DMS53 (cell line): ENCODE measurements around the gene CARNS1.

ENCODE experiments used
- DNase-seq: peaks from one replicate; lab custom pipeline; 2025; lab: John Stamatoyannopoulos, UW

CARNS1 gene

GRCh38 chr11:67409781-67410368, 5.6 kb upstream of the CARNS1 start:
- peak; percentile 73 for DNase-seq

GRCh38 chr11:67410369-67410831, 5.1 kb upstream of the CARNS1 start:
- DNase-seq, result no peak

GRCh38 chr11:67410984-67411784, 4.3 kb upstream of the CARNS1 start:
- no peak for DNase-seq

GRCh38 chr11:67411785-67412152, 3.7 kb upstream of the CARNS1 start:
- no peak for DNase-seq

GRCh38 chr11:67412495-67413179, 2.8 kb upstream of the CARNS1 start:
- no peak for DNase-seq

- DNase-seq, result no peak
These were observed 2.1 kb upstream of the CARNS1 start for GRCh38 chr11:67413266-67413849.

- peak; percentile 81 for DNase-seq
These were observed 1.2 kb downstream of the CARNS1 start for GRCh38 chr11:67416416-67417335.

GRCh38 chr11:67417425-67417824, 1.9 kb downstream of the CARNS1 start:
- no peak for DNase-seq

GRCh38 chr11:67418476-67419281, 3.2 kb downstream of the CARNS1 start:
- peak; percentile 41 for DNase-seq

GRCh38 chr11:67419325-67420049, 4.0 kb downstream of the CARNS1 start:
- no peak for DNase-seq

- DNase-seq, result no peak
These were observed 4.7 kb downstream of the CARNS1 start for GRCh38 chr11:67420147-67420645.

GRCh38 chr11:67420646-67421429, 5.4 kb downstream of the CARNS1 start:
- DNase-seq, result peak; percentile 98

- DNase-seq, result no peak
These were observed 6.1 kb downstream of the CARNS1 start for GRCh38 chr11:67421430-67422031.

- peak; percentile 62 for DNase-seq
These were observed 7.4 kb downstream of the CARNS1 start for GRCh38 chr11:67422891-67423290.

GRCh38 chr11:67423466-67423865, 8.0 kb downstream of the CARNS1 start:
- no peak for DNase-seq

GRCh38 chr11:67423891-67424613, 8.6 kb downstream of the CARNS1 start:
- no peak for DNase-seq

- peak; percentile 67 for DNase-seq
These were observed 11.9 kb downstream of the CARNS1 start for GRCh38 chr11:67427364-67427859.
